K562 (cell line): ENCODE data around the gene SERTAD3. TPM values are rescaled to one million over a fixed set of nuclear protein-coding genes. Genes with fewer than 3 reads are reported as not detected.

Experiments used
- BDP1 ChIP-seq: IDR thresholded peaks from 3 replicates; pipeline ENCODE4 v1.6.1; 2011; ENCODE audit not compliant: insufficient read length, insufficient read depth
- CREB1 ChIP-seq, 2 experiments: sonication (generic) in 1 of 2; formaldehyde crosslinking in 1 of 2; IDR thresholded peaks; 2 replicates each; pipeline versions ENCODE4 v1.6.1 to v1.8.0; 2012 to 2022; ENCODE audit warnings: inconsistent platforms in 1 of 2, mild to moderate bottlenecking in 1 of 2, missing genetic modification reagents in 1 of 2, moderate library complexity in 1 of 2
- DNMT1 ChIP-seq: fragments of 450-650 bp; IDR thresholded peaks from 2 replicates; pipeline ENCODE4 v1.6.1; 2016; ENCODE audit warnings: antibody characterized with exemption, mild to moderate bottlenecking
- ETV6 ChIP-seq, 3 experiments: fragments of 150-350 bp in 1 of 3; sonication (generic) in 1 of 3; formaldehyde crosslinking in 1 of 3; IDR thresholded peaks; 2 replicates each; pipeline versions ENCODE4 v1.6.1 to v1.8.0; 2014 to 2022; ENCODE audit warnings: borderline replicate concordance in 2 of 3, low read depth in 2 of 3, antibody characterized with exemption in 1 of 3, low read length in 1 of 3, mild to moderate bottlenecking in 1 of 3, missing genetic modification reagents in 1 of 3
- GATAD2A ChIP-seq: fragments of 450-650 bp; IDR thresholded peaks from 2 replicates; pipeline ENCODE4 v1.6.1; 2017
- MTF1 ChIP-seq: fragments of 250-450 bp; sonication (Bioruptor Pico); IDR thresholded peaks from 2 replicates; pipeline ENCODE4 v1.9.0; 2021; ENCODE audit warnings: moderate library complexity, mild to moderate bottlenecking, inconsistent platforms, borderline replicate concordance
- RBFOX2 ChIP-seq: fragments of 200-400 bp; formaldehyde crosslinking; IDR thresholded peaks from 2 replicates; pipeline ENCODE4 v1.6.1; 2017; ENCODE audit warnings: low read depth, mild to moderate bottlenecking, low read length, moderate library complexity
- TAF7 ChIP-seq: fragments of 450-650 bp; IDR thresholded peaks from 2 replicates; pipeline ENCODE4 v1.6.1; 2016; ENCODE audit warnings: missing genetic modification characterization, missing compliant biosample characterization
- ZNF444 ChIP-seq: fragments of 250-450 bp; sonication (Bioruptor Pico); IDR thresholded peaks from 2 replicates; pipeline ENCODE4 v1.4.0; 2020; ENCODE audit warnings: mild to moderate bottlenecking, moderate library complexity
- polyA plus RNA-seq, 8 experiments: library from polyadenylated mRNA; depleted of rRNA in 4 of 8; stranded (reverse) in 5 of 8; unstranded in 3 of 8; fragments of >200 nt; fragmentation: Nextera tagmentation in 2 of 8; fragmentation: Illumina TruSeq in 1 of 8; extraction: Ambion mirVana in 2 of 8; extraction: Trizol in 1 of 8; gene quantifications; 2 replicates each; pipeline versions ENCODE4 v1.2.1 to v1.2.3, GENCODE V29; 2011 to 2014; ENCODE audit warnings: inconsistent platforms in 1 of 8, missing spikeins in 1 of 8
- total RNA-seq, 7 experiments: library from RNA; depleted of rRNA in 6 of 7; stranded (reverse); fragments of >200 nt in 6 of 7; fragmentation: Illumina TruSeq in 2 of 7; extraction: Trizol in 2 of 7; gene quantifications; 2 replicates each; pipeline versions ENCODE4 v1.2.1 to v1.2.3, GENCODE V29; 2011 to 2021; ENCODE audit warnings: low replicate concordance in 1 of 7
- TF ChIP-seq, protein P1 (sequence below), 2 experiments: fragments of 150-350 bp in 1 of 2; IDR thresholded peaks; 2 replicates each; pipeline ENCODE4 v1.6.1; 2012 to 2016; ENCODE audit warnings: low read depth in 2 of 2, low read length in 2 of 2, mild to moderate bottlenecking in 1 of 2, moderate library complexity in 1 of 2
- TF ChIP-seq, protein P2 (sequence below): fragments of 450-650 bp; IDR thresholded peaks from 2 replicates; pipeline ENCODE4 v1.6.1; 2016; ENCODE audit warnings: borderline replicate concordance
- TF ChIP-seq, protein P3 (sequence below): fragments of 250-450 bp; sonication (Bioruptor Pico); IDR thresholded peaks from 2 replicates; pipeline ENCODE4 v1.9.0; 2021; ENCODE audit warnings: mild to moderate bottlenecking, inconsistent platforms
- TF ChIP-seq, protein P4 (sequence below): sonication (generic); formaldehyde crosslinking; IDR thresholded peaks from 2 replicates; pipeline ENCODE4 v1.8.0; 2022; ENCODE audit warnings: missing genetic modification reagents, mild to moderate bottlenecking, moderate library complexity, borderline replicate concordance

Gene SERTAD3
- total and polyA plus RNA-seq, 9 of the 15 experiments (the other 6 are each of a cell fraction or from before 2014, with no cell fraction given), result 5.4 to 28.9 (median 17.5) TPM

DNA sequence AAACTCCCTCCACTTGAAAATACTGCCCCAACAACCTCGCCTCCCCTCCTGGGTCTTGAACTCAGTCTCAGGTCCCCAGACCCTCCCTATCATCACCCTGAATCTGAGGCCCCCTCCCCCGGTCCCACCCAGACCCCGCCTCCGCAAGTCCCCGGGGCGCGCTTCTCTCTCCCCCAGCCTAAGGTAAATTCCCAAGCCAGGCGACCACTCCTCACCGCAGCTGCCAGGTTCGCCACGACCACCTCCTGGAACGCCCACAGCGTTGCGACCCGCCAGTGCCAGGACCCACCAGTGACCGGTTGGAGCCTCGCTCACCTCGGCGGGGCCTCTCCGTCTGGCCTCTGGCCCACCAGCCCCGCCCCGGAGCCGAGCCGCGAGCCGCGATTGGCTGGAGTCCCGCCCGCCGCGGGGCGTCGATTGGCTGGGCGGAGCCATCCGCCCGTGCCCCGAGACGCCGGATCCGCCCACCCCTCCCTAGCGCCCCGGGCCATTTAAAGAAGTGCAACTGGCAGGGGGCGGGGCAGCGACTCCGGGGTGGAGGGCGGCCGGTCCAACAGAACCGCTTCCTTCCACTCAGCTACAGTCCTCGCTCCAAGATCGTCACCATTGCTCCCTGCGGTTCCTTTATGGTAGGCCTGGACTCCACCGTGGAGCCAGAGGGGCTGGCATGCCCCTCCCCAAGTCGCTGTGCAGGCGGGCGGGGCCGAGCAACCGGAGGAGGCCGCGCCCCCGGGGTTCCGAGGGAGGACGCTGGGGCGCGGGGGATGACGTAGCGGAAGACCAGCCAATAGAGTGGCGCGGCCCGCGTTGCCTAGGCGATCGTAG lies at the start of gene SERTAD3 (continued):
- TF ChIP-seq, protein P1, sequence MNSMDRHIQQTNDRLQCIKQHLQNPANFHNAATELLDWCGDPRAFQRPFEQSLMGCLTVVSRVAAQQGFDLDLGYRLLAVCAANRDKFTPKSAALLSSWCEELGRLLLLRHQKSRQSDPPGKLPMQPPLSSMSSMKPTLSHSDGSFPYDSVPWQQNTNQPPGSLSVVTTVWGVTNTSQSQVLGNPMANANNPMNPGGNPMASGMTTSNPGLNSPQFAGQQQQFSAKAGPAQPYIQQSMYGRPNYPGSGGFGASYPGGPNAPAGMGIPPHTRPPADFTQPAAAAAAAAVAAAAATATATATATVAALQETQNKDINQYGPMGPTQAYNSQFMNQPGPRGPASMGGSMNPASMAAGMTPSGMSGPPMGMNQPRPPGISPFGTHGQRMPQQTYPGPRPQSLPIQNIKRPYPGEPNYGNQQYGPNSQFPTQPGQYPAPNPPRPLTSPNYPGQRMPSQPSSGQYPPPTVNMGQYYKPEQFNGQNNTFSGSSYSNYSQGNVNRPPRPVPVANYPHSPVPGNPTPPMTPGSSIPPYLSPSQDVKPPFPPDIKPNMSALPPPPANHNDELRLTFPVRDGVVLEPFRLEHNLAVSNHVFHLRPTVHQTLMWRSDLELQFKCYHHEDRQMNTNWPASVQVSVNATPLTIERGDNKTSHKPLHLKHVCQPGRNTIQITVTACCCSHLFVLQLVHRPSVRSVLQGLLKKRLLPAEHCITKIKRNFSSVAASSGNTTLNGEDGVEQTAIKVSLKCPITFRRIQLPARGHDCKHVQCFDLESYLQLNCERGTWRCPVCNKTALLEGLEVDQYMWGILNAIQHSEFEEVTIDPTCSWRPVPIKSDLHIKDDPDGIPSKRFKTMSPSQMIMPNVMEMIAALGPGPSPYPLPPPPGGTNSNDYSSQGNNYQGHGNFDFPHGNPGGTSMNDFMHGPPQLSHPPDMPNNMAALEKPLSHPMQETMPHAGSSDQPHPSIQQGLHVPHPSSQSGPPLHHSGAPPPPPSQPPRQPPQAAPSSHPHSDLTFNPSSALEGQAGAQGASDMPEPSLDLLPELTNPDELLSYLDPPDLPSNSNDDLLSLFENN (IDR thresholded peaks at IDR 0.05; ENCODE audit: low read depth in 2 of 2, low read length in 2 of 2), result no peak
- TF ChIP-seq, protein P2, sequence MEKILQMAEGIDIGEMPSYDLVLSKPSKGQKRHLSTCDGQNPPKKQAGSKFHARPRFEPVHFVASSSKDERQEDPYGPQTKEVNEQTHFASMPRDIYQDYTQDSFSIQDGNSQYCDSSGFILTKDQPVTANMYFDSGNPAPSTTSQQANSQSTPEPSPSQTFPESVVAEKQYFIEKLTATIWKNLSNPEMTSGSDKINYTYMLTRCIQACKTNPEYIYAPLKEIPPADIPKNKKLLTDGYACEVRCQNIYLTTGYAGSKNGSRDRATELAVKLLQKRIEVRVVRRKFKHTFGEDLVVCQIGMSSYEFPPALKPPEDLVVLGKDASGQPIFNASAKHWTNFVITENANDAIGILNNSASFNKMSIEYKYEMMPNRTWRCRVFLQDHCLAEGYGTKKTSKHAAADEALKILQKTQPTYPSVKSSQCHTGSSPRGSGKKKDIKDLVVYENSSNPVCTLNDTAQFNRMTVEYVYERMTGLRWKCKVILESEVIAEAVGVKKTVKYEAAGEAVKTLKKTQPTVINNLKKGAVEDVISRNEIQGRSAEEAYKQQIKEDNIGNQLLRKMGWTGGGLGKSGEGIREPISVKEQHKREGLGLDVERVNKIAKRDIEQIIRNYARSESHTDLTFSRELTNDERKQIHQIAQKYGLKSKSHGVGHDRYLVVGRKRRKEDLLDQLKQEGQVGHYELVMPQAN, result peak; percentile 95
- TF ChIP-seq ETV6 (IDR thresholded peaks at IDR 0.05; ENCODE audit: borderline replicate concordance in 1 of 2, low read depth in 2 of 2, low read length in 1 of 2), result no peak
- no peak; the same call in 1 of the 2 replicates for TF ChIP-seq ETV6 (CRISPR knock-in tag; IDR thresholded peaks at IDR 0.05; ENCODE audit: borderline replicate concordance)
- no peak for TF ChIP-seq BDP1
- TF ChIP-seq CREB1 (IDR thresholded peaks at IDR 0.05), result peak; percentile 91
- peak; percentile 90 for TF ChIP-seq CREB1 (CRISPR knock-in tag; IDR thresholded peaks at IDR 0.05)
- TF ChIP-seq TAF7, result peak; percentile 54; the same call in 1 of the 2 replicates
- no peak for TF ChIP-seq GATAD2A
- TF ChIP-seq, protein P3, sequence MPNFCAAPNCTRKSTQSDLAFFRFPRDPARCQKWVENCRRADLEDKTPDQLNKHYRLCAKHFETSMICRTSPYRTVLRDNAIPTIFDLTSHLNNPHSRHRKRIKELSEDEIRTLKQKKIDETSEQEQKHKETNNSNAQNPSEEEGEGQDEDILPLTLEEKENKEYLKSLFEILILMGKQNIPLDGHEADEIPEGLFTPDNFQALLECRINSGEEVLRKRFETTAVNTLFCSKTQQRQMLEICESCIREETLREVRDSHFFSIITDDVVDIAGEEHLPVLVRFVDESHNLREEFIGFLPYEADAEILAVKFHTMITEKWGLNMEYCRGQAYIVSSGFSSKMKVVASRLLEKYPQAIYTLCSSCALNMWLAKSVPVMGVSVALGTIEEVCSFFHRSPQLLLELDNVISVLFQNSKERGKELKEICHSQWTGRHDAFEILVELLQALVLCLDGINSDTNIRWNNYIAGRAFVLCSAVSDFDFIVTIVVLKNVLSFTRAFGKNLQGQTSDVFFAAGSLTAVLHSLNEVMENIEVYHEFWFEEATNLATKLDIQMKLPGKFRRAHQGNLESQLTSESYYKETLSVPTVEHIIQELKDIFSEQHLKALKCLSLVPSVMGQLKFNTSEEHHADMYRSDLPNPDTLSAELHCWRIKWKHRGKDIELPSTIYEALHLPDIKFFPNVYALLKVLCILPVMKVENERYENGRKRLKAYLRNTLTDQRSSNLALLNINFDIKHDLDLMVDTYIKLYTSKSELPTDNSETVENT (CRISPR knock-in tag), result no peak
- TF ChIP-seq DNMT1, result no peak
- TF ChIP-seq, protein P4, sequence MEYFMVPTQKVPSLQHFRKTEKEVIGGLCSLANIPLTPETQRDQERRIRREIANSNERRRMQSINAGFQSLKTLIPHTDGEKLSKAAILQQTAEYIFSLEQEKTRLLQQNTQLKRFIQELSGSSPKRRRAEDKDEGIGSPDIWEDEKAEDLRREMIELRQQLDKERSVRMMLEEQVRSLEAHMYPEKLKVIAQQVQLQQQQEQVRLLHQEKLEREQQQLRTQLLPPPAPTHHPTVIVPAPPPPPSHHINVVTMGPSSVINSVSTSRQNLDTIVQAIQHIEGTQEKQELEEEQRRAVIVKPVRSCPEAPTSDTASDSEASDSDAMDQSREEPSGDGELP (CRISPR knock-in tag), result peak; percentile 67
- TF ChIP-seq MTF1 (CRISPR knock-in tag), result no peak
- no peak for TF ChIP-seq ZNF444 (CRISPR knock-in tag)
- TF ChIP-seq RBFOX2, result peak; percentile 94
